ENCODE results near the gene PTPRN2.

The PTPRN2 gene

DNA sequence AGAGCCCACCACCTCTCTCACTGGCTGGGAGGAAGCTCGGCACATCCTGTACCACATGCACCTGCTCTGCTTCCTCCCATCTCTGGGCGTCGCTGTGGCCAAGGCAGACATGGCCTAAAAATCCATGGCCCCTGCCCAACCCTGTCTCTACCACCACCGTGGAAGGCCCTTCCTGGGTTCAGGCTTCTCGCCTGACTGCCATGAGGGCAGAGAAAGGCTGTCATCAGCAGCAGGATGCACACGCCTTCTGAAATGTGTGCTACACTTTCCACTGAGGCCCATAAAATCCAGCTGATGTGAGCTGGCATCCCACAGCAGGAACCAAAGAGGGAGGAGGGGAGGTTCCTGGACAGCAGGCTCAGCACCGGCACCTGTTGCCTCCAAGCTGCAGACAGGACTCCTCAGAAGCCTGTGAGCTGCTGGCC lies 93.4 kb downstream of the PTPRN2 start:
- FAIRE-seq = no peak

DNA sequence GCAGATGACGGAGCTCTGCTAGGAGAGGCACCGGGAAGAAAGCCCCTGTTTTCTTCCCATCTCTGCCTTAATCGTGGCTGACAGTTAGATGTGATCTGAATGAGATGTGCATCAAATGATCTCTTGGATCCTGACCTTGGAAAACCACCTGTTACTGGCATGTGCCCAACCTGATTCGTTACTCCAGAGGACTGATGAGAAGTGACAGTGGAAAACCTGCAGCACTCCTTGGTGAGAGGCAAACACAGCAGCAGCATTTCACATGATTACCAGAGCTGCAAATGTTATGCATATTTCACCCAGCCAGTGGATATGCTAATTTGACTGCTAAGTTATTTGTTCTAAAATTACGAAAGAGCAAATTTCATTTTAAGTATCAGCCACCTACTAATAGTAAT lies 95.3 kb downstream of the PTPRN2 start:
- TF ChIP-seq, protein P1, sequence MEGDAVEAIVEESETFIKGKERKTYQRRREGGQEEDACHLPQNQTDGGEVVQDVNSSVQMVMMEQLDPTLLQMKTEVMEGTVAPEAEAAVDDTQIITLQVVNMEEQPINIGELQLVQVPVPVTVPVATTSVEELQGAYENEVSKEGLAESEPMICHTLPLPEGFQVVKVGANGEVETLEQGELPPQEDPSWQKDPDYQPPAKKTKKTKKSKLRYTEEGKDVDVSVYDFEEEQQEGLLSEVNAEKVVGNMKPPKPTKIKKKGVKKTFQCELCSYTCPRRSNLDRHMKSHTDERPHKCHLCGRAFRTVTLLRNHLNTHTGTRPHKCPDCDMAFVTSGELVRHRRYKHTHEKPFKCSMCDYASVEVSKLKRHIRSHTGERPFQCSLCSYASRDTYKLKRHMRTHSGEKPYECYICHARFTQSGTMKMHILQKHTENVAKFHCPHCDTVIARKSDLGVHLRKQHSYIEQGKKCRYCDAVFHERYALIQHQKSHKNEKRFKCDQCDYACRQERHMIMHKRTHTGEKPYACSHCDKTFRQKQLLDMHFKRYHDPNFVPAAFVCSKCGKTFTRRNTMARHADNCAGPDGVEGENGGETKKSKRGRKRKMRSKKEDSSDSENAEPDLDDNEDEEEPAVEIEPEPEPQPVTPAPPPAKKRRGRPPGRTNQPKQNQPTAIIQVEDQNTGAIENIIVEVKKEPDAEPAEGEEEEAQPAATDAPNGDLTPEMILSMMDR (IDR thresholded peaks at IDR 0.05; ENCODE audit: insufficient read depth, missing control alignments) = no peak
- FAIRE-seq (no peak), DNase-seq (ENCODE audit: insufficient read length, low spot score) (no peak)

More for the DNA sequence above, 93.4 kb downstream of the PTPRN2 start:
- TF ChIP-seq, protein P1 (IDR thresholded peaks at IDR 0.05; ENCODE audit: insufficient read depth, missing control alignments) = peak; percentile 24
- DNase-seq (ENCODE audit: insufficient read length, low spot score) = no peak

DNA sequence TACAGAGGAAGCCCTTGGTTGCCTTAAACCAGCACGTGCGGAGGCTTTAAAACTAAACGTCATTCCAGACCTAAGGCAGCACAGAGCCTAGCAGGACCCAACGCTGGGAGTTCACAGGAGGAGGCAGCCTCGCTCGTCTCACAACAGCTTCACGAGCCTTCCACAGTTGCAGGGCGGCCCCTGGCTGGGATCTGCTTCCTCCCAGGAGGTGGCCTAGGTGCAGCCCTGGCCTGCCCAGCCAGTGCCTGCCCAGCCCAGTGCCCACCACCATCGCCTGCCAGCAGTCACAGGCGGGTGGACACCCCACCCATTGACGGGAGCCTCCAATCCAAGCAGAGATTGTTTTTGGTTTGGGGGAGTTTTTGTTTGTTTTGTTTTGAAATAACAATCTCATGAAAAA lies 96.5 kb downstream of the PTPRN2 start:
- FAIRE-seq (no peak), DNase-seq (ENCODE audit: insufficient read length, low spot score) (no peak)
- TF ChIP-seq, protein P1 (IDR thresholded peaks at IDR 0.05; ENCODE audit: insufficient read depth, missing control alignments) = no peak

DNA sequence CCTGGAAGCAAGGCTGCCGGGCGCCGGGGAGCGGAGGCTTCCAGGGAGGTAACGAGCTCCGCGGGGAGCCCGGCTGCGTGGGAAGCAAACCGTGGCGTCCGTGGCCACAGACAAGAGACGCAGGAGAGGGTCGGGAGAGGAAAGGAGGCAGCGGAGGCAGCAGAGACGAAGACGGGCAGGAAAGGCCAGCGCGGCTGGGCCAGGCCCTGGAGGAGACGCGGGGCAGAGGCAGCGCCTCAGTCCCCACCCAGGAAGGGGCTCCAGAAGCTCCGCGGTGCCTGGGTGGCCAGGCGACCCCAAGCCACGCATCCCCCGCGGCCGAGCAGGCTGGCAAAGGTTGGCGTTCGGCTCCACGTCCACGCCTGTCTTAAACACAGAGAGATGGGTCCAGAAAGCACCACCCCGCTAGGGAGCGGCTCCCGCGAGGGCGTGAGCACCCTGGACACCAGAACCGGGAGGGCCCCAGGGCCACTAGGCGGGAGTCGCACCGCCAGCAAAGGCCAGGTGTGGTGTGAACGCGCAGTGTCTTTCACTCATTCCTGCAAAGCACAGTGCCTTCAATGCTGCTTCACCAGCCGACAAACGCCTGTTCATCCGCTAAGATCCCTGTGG lies 97.3 kb downstream of the PTPRN2 start:
- TF ChIP-seq, protein P1 (IDR thresholded peaks at IDR 0.05; ENCODE audit: insufficient read depth, missing control alignments) = no peak
- no peak for FAIRE-seq
- DNase-seq (ENCODE audit: insufficient read length, low spot score) = no peak

DNA sequence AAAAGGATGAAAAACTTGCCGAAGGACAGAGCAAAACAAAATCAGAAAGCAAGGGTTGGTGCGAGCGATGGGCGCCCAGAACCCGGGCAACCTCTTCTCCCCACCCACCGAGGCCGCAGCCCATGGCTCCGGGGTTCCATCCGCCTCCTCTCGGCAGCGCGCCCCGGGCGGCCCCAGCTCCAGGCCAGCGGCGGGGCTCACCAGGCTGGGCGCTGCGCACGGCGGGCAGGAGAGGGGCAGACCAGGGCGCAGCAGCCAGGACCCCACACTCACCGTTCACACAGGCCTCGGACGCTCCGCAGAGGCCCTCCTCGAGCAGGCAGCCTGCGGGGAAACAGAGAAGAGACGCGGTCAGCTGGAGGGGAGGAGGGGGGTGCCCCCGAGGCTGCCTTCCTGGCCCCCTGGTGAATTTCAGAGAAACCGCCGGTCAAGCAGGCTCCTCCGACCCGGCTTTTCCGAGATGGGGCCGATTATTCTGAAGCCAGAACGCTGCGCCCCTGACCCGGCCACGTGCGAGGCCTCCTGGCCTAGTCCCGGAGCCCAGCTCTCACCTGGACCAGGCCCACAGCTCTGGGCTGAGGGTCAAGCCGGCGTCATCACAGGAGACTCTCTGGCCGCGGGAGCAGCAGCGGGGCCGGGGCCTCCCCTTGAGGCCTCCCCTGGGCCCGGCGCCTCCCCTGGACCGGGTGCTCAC lies 98.0 kb downstream of the PTPRN2 start:
- FAIRE-seq (no peak), DNase-seq (ENCODE audit: insufficient read length, low spot score) (no peak)
- TF ChIP-seq, protein P1 (IDR thresholded peaks at IDR 0.05; ENCODE audit: insufficient read depth, missing control alignments) = no peak

DNA sequence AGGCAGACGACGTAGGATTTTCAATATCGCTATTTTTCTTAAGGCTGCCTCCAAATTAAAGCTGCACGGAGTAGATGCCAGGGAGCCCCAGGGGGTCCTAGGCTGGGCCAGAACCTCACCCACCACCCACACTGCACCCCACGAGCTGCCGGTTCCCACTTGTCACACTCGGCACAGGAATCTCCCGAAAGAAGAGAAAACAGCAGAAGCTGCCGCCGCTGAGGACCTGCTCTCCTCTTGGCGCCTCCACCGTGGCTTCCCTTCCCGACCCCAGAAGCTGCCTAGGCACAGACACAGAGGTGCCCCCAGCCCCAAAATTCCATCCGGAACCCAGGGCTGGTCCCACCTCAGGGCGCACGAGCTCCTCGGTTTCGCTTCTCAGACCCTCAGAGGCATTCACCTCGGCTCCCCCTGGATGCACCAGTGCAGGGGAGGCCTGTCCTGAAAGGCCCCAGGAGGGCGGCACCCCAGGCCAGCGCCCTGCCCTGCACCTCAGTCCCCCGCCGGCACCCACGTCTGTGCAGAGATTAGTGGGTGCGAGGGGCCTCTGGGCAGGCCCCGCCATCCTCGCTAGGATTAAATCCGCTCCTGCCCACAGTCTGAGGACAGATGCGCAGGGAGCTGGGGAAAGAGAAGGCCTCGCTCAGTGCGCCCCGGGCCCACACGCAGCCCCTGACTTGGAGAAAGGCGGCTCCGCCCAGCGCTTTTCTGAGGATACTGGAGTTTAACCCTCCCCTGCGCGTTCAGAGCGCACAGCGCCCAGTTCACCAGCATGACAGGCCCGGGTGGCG lies 99.2 kb downstream of the PTPRN2 start:
- DNase-seq (ENCODE audit: insufficient read length, low spot score) = peak; percentile 71
- FAIRE-seq = no peak
- TF ChIP-seq, protein P1 (IDR thresholded peaks at IDR 0.05; ENCODE audit: insufficient read depth, missing control alignments) = no peak
